Activated effector memory CD4-positive, alpha-beta T cell treated with anti-CD3 and anti-CD28 coated beads, Interleukin-2, amount 50 U/mL, for 16 hours (primary cell): Measurements from ENCODE around the gene ABCD3.
"Not testable (repeated sequence)": the region's sequence is repeated elsewhere in the genome, so short reads cannot be mapped to it uniquely, and the experiment has no call there.

Experiments used
- DNase-seq: peaks from one replicate; pipeline ENCODE4 v3.0.0-alpha.2; 2020

The ABCD3 gene

DNA sequence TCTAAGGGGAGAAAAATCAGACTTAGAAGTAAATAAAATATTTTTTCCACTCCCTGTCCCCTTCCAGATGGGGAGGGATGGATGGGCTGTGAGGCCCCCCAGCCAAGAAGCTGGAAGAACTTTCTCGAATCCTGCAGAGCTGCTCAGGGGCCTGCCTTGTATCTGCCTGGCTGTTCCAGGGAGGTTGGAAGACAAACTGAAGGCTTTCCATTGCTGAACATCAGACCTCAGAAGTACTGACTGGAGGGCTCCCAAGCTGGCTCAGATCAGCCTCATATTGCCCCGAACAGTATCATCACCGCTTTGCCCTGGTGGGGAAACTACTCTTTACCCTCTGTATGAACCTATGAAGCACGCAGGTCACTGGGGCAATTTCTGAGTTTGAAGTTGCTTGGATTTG, 135.7 kb downstream of the ABCD3 start:
- no peak for DNase-seq

DNA sequence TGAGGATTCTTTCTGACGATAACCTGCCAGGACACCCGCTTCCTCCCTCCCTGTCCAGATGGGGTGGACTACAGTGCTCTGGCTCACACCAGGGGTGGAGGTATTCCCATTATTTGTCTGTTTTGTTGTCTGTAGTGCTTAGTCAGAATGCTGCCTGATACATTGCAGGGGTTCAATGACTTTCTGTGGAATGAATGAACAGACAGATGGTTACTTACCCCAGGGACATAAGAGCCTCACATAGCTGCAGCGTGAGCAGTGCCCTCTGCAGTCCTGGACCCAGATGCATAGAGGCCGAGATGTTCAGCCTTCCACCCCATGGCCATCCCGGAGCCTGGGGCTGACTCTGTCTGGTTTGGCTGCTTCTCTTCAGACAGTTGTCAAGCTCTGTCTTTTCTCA, 136.4 kb downstream of the ABCD3 start:
- no peak for DNase-seq

DNA sequence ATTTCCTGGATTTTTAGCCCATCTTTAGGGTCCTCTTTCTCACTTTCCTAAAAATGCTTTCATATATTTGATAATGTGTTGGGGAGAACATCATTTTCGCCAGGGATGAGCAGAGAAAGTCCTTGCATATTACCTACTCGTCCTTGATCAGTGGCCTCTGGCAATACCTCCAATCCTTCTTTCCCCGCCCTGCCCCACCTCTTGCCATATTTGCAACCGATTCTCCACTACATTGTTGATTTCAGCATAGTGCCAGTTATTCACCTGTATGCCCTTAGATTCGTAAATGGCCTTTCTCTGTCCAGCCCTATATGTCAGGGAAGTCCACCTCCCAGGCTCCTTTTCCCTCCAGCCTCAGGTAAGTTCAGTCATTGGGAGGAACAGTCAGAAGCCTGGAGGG, 136.9 kb downstream of the ABCD3 start:
- no peak for DNase-seq

DNA sequence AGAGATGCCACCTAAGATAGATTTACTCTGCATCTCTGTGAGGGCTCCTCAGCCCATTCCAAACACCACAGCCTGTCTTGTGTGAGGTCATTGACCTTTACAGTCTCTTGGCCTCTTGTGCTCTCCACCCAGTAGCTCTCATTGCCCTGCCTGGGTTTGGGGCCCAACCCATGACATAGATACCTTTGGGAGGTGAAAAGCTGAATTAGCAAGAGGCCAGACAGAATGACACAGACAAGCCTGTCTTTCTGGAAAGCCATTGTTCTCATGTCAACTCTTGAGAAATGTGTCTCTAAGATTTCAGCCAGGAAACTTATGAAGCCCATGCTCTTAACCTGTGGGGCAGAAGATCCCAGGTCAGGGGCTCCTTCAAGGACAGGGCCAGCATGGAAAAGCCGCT, 141.7 kb downstream of the ABCD3 start:
- DNase-seq = no peak

DNA sequence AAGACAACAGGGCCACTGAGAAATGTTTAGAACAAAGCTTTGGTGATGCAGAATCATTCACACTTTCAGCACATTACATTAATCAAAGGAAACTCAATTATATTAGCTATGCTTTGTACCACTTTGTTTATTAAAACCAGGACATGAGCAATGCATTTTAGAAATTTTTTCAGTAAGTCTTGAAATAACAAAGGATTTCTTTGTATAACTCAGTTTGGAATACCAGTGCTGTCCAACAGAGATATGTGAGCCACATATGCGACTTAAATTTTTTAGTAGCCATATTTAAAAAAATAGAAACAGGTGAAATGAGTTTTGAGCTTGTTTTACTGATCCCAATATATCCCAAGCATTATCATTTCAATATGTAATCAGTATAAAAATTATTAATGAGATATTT, 142.1 kb downstream of the ABCD3 start:
- DNase-seq = no peak

DNA sequence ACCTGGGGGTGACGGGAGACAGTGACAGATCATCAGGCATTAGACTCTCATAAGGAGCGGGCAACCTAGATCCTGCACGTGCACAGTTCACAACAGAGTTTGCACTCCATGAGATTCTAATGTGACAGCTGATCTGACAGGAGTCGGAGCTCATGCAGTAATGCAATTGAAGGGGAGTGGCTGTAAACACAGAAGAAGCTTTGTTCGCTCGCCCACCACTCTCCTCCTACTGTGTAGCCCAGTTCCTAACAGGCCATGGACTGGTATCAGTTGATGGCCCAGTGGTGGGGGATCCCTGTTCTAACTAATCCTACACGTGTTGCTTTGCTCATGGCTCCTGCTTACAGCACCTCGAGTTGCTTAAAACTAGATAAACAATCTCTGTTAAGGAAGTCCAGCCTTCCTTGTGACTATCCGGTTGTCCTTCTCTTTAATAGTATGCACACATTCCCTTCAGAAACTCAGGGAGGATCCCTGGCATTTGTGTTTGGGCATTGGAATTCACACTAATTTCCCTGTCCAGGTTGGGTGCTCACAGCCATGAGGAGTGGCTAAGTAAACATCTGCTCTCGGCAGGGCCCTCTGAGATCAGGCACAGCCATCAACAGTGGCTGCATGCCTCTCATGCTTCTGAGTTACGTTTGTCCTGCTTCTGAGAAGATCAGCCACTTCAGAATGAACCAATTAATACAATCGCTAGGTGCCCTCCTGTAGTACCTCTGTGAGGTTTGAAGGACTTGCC, 144.5 kb downstream of the ABCD3 start:
- no peak for DNase-seq

DNA sequence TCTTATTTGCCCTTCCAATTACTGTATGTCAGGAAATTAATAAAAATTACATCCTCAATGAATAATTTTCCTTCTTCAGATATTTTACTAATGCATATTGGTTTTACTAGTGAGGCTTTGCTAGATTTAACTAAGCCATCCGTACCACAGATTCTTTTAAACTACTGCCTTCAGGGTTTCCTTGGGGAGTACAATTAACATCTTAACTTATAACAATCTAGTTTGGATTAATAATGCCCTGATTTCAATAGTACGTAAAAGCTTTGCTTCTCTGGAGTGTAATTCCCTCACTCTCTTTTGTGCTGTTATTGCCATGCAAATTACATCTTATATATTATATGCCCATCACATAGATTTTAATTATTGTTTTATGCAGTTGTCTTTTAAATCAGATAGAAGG, 147.7 kb downstream of the ABCD3 start:
- DNase-seq = no peak

DNA sequence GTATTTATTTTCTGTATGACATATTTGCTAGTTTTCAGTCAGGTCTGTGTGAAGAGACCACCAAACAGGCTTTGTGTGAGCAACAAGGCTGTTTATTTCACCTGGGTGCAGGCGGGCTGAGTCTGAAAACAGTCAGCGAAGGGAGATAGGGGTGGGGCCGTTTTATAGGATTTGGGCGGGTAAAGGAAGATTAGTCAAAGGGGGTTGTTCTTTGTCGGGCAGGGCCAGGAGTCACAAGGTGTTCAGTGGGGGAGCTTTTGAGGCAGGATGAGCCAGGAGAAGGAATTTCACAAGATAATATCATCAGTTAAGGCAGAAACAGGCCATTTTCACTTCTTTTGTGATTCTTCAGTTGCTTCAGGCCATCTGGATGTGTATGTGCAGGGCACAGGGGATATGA, 148.2 kb downstream of the ABCD3 start:
- not testable (repeated sequence) for DNase-seq

DNA sequence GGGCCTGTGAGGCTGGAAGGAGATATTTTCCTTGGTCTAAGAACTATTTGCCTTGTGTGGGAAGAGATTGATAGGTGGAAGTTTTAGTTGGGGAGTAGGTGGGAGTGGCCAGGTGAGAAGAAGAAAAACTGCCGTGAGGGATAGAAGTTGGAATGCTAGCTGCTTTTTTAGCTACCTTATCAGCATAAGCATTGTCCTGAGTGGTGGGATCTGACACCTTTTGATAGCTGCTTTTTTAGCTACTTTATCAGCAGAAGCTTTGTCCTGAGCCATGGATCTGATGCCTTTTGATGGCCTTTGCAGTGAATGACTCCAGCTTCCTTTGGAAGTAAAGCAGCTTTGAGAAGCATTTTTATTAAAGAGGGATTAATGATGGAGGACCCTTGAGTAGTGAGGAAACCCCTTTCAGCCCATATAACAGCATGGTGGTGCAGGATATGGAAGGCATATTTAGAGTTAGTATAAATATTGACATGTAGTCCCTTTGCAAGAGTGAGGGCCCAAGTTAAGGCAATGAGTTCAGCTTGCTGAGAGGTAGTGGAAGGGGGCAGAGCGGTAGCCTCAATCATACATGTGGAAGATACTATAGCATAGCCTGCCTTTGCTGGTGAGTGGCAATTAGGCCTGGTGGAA, 149.9 kb downstream of the ABCD3 start:
- not testable (repeated sequence) for DNase-seq
